Epithelial cell of proximal tubule (primary cell): ENCODE results near the gene SORBS1. TPM values are rescaled to one million over a fixed set of nuclear protein-coding genes. Genes with fewer than 3 reads are reported as not detected.

ENCODE experiments used
- DNase-seq: peaks from one replicate; pipeline ENCODE4 v3.0.0-alpha.2; 2011; ENCODE audit warnings: low read depth
- H3K4me3 ChIP-seq: 2 replicates; pipeline ENCODE4 v1.5.1; 2011; ENCODE audit warnings: low read depth, mild to moderate bottlenecking, low read length
- CTCF ChIP-seq: conservative IDR thresholded peaks from 2 replicates; pipeline ENCODE4 v1.5.1; 2012; ENCODE audit warnings: low read depth, mild to moderate bottlenecking, low read length
- total RNA-seq: library from RNA; depleted of rRNA; stranded (reverse); fragments of >200 nt; gene quantifications from 2 replicates; pipeline ENCODE4 v1.2.3, GENCODE V29; 2015

The SORBS1 gene
- total RNA-seq, 1 donor from 2014 or later: 7.0 TPM

GRCh38 chr10:95422233-95422632 is 138.9 kb downstream of the SORBS1 start:
- TF ChIP-seq CTCF: no peak
- DNase-seq: no peak
- H3K4me3 ChIP-seq: no peak overlapping the region

- H3K4me3 ChIP-seq: no peak overlapping the region
- DNase-seq: no peak
- no peak for TF ChIP-seq CTCF
These were observed 139.4 kb downstream of the SORBS1 start for GRCh38 chr10:95421782-95422181.

- H3K4me3 ChIP-seq: no peak overlapping the region
- no peak for DNase-seq
- TF ChIP-seq CTCF: no peak
These were observed 141.8 kb downstream of the SORBS1 start for GRCh38 chr10:95419399-95419798.

GRCh38 chr10:95416973-95417372 is 144.2 kb downstream of the SORBS1 start:
- H3K4me3 ChIP-seq: no peak overlapping the region
- DNase-seq: no peak
- TF ChIP-seq CTCF: no peak

GRCh38 chr10:95416270-95416669 is 144.9 kb downstream of the SORBS1 start:
- H3K4me3 ChIP-seq: no peak overlapping the region
- DNase-seq: no peak
- TF ChIP-seq CTCF: no peak

GRCh38 chr10:95415621-95416031 is 145.5 kb downstream of the SORBS1 start:
- no peak for DNase-seq
- TF ChIP-seq CTCF: no peak
- H3K4me3 ChIP-seq: no peak overlapping the region

GRCh38 chr10:95414844-95415485 is 146.2 kb downstream of the SORBS1 start:
- no peak for DNase-seq
- H3K4me3 ChIP-seq: no peak overlapping the region
- no peak for TF ChIP-seq CTCF
